ENCODE data around the gene YPEL3. TPM values are rescaled to one million over a fixed set of nuclear protein-coding genes. Genes with fewer than 3 reads are reported as not detected.
A peak's percentile ranks its signal among the peaks of the same experiment; 100 is the strongest.

YPEL3 gene
- total RNA-seq, 1 experiment from 2014 or later = 52.7 TPM

DNA sequence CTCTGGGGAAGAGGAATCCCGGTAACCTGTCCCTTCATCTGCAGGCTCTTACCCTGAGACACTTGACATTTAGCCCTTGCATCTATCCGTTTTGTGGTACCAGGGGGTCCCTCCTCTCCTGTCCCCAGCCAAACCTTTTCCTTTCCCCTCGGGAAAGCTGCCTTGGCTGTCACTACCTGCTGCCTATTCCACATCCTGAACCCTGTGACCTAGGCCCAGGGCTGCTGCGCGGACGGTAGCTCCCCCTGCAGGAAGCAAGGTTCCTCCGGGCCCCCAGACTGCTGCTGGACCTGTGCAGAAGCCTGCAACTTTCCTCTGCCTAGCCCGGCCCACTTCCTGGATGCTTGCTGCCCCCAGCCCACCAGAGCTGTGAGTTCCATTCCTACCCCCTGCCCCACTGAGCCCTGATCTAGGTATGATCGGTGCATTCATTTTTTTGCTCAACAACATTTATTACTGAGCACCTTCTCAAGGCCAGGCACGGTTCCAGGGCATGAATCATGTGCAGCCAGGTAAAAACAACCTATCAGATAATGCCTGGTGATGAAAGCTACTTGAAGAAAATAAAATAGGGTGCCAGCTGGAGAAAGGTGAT lies 41.0 kb downstream of the YPEL3 start:
- DNase-seq (ENCODE audit: low spot score) (peak; percentile 84), ATAC-seq (peak; percentile 96)
- CTCF ChIA-PET = interaction anchor here (0.6 to 6.8 kb wide), 46 partner anchors 8 to 1482 kb away, joined by 3 to 89 read pairs (median 4); partner anchors contain the start of genes ALDOA, ASPHD1, C16orf92 and CD2BP2
- H3K27ac Mint-ChIP-seq = no peak overlapping the region
- POLR2A ChIA-PET = interaction anchor here (0.6 to 1.1 kb wide), 4 partner anchors 8 to 82 kb away, joined by 3 to 4 read pairs (median 4); no protein-coding TSS in a partner anchor
- no peaks in the 10 kb centered on the region for H3K9me3 Mint-ChIP-seq
- H3K27me3 Mint-ChIP-seq (ENCODE audit: low read depth) = peaks cover 31% of the 10 kb centered on the region
- no peaks in the 10 kb centered on the region for H3K36me3 Mint-ChIP-seq
- H3K4me1 Mint-ChIP-seq = peaks cover 14% of the 10 kb centered on the region
- H3K4me3 Mint-ChIP-seq = peak overlapping the region; percentile 47
- TF ChIP-seq ZNF138 (CRISPR knock-in tag; conservative IDR thresholded peaks at IDR 0.05) = no peak
- 0 out of 2 replicates have a peak, but pooled peaks have one; percentile 0 for TF ChIP-seq GABPB1 (CRISPR knock-in tag; IDR thresholded peaks at IDR 0.05)
- TF ChIP-seq, protein P1, sequence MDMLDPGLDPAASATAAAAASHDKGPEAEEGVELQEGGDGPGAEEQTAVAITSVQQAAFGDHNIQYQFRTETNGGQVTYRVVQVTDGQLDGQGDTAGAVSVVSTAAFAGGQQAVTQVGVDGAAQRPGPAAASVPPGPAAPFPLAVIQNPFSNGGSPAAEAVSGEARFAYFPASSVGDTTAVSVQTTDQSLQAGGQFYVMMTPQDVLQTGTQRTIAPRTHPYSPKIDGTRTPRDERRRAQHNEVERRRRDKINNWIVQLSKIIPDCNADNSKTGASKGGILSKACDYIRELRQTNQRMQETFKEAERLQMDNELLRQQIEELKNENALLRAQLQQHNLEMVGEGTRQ (CRISPR knock-in tag; IDR thresholded peaks at IDR 0.05) = no peak
- TF ChIP-seq MXD4 (CRISPR knock-in tag; IDR thresholded peaks at IDR 0.05; ENCODE audit: borderline replicate concordance) = no peak
- no peak for TF ChIP-seq OVOL2 (CRISPR knock-in tag; IDR thresholded peaks at IDR 0.05; ENCODE audit: borderline replicate concordance)
- TF ChIP-seq, protein P2, sequence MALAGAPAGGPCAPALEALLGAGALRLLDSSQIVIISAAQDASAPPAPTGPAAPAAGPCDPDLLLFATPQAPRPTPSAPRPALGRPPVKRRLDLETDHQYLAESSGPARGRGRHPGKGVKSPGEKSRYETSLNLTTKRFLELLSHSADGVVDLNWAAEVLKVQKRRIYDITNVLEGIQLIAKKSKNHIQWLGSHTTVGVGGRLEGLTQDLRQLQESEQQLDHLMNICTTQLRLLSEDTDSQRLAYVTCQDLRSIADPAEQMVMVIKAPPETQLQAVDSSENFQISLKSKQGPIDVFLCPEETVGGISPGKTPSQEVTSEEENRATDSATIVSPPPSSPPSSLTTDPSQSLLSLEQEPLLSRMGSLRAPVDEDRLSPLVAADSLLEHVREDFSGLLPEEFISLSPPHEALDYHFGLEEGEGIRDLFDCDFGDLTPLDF (CRISPR knock-in tag; IDR thresholded peaks at IDR 0.05) = no peak
- TF ChIP-seq, protein P3, sequence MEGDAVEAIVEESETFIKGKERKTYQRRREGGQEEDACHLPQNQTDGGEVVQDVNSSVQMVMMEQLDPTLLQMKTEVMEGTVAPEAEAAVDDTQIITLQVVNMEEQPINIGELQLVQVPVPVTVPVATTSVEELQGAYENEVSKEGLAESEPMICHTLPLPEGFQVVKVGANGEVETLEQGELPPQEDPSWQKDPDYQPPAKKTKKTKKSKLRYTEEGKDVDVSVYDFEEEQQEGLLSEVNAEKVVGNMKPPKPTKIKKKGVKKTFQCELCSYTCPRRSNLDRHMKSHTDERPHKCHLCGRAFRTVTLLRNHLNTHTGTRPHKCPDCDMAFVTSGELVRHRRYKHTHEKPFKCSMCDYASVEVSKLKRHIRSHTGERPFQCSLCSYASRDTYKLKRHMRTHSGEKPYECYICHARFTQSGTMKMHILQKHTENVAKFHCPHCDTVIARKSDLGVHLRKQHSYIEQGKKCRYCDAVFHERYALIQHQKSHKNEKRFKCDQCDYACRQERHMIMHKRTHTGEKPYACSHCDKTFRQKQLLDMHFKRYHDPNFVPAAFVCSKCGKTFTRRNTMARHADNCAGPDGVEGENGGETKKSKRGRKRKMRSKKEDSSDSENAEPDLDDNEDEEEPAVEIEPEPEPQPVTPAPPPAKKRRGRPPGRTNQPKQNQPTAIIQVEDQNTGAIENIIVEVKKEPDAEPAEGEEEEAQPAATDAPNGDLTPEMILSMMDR (IDR thresholded peaks at IDR 0.05) = peak; percentile 43; the same call in 1 of the 2 replicates
- TF ChIP-seq, protein P4, sequence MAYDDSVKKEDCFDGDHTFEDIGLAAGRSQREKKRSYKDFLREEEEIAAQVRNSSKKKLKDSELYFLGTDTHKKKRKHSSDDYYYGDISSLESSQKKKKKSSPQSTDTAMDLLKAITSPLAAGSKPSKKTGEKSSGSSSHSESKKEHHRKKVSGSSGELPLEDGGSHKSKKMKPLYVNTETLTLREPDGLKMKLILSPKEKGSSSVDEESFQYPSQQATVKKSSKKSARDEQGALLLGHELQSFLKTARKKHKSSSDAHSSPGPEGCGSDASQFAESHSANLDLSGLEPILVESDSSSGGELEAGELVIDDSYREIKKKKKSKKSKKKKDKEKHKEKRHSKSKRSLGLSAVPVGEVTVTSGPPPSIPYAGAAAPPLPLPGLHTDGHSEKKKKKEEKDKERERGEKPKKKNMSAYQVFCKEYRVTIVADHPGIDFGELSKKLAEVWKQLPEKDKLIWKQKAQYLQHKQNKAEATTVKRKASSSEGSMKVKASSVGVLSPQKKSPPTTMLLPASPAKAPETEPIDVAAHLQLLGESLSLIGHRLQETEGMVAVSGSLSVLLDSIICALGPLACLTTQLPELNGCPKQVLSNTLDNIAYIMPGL (CRISPR knock-in tag; IDR thresholded peaks at IDR 0.05) = no peak
- TF ChIP-seq NFE2L1 (CRISPR knock-in tag; IDR thresholded peaks at IDR 0.05) = no peak
- no peak for TF ChIP-seq JAZF1 (CRISPR knock-in tag; IDR thresholded peaks at IDR 0.05)
- no peak for TF ChIP-seq TEAD1 (CRISPR knock-in tag; IDR thresholded peaks at IDR 0.05)
- TF ChIP-seq, protein P5, sequence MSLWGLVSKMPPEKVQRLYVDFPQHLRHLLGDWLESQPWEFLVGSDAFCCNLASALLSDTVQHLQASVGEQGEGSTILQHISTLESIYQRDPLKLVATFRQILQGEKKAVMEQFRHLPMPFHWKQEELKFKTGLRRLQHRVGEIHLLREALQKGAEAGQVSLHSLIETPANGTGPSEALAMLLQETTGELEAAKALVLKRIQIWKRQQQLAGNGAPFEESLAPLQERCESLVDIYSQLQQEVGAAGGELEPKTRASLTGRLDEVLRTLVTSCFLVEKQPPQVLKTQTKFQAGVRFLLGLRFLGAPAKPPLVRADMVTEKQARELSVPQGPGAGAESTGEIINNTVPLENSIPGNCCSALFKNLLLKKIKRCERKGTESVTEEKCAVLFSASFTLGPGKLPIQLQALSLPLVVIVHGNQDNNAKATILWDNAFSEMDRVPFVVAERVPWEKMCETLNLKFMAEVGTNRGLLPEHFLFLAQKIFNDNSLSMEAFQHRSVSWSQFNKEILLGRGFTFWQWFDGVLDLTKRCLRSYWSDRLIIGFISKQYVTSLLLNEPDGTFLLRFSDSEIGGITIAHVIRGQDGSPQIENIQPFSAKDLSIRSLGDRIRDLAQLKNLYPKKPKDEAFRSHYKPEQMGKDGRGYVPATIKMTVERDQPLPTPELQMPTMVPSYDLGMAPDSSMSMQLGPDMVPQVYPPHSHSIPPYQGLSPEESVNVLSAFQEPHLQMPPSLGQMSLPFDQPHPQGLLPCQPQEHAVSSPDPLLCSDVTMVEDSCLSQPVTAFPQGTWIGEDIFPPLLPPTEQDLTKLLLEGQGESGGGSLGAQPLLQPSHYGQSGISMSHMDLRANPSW (CRISPR knock-in tag; conservative IDR thresholded peaks at IDR 0.05; ENCODE audit: low read depth) = no peak

DNA sequence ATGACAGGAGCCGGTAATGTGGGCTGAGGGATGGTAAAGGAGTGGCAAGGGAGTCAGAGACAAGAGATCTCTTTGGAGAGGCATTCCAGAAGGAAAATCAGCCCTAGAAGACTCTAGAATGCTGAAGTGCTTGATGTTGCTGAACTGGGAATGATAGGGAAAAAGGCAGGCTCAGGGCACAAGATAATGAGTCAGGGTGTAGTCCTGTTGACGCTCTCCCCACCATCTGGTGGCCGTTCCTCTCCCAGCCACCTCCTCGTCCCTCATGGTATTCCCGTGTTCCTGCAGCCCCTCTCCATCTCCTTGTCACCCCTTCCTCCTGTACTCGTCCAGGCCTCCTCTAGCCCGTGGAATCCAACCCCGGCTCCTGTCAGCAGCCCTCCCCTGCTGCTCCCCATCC lies 41.6 kb downstream of the YPEL3 start:
- H3K4me3 Mint-ChIP-seq = peak overlapping the region; percentile 47
- CTCF ChIA-PET = interaction anchor here (0.6 to 6.8 kb wide), 40 partner anchors 10 to 1482 kb away, joined by 3 to 89 read pairs (median 4); partner anchors contain the start of genes ALDOA, ASPHD1, C16orf92 and CD2BP2
- ATAC-seq = no peak; the same call in 1 of the 2 replicates
- H3K27me3 Mint-ChIP-seq (ENCODE audit: low read depth) = peaks cover 33% of the 10 kb centered on the region
- peaks cover 14% of the 10 kb centered on the region for H3K4me1 Mint-ChIP-seq
- no peak overlapping the region for H3K27ac Mint-ChIP-seq
- no peak for DNase-seq (ENCODE audit: low spot score)
- no peaks in the 10 kb centered on the region for H3K36me3 Mint-ChIP-seq
- no peak for TF ChIP-seq NR1H2 (CRISPR knock-in tag; IDR thresholded peaks at IDR 0.05)
- TF ChIP-seq, protein P6, sequence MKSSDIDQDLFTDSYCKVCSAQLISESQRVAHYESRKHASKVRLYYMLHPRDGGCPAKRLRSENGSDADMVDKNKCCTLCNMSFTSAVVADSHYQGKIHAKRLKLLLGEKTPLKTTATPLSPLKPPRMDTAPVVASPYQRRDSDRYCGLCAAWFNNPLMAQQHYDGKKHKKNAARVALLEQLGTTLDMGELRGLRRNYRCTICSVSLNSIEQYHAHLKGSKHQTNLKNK (CRISPR knock-in tag; IDR thresholded peaks at IDR 0.05) = no peak
- TF ChIP-seq GABPB1 (CRISPR knock-in tag; IDR thresholded peaks at IDR 0.05) = 0 out of 2 replicates have a peak, but pooled peaks have one; percentile 7
- no peak for TF ChIP-seq CREB1 (CRISPR knock-in tag; IDR thresholded peaks at IDR 0.05)
- H3K9me3 Mint-ChIP-seq = no peaks in the 10 kb centered on the region
- POLR2A ChIA-PET = interaction anchor here (0.9 to 1.1 kb wide), 2 partner anchors 9 to 81 kb away, joined by 3 to 4 read pairs; no protein-coding TSS in a partner anchor

Data from WTC11 (cell line).